Glomerular endothelial cell (primary cell): ENCODE results near the gene MRPL21. TPM values are rescaled to one million over a fixed set of nuclear protein-coding genes. Genes with fewer than 3 reads are reported as not detected.
"Not testable (repeated sequence)": the region's sequence is repeated elsewhere in the genome, so short reads cannot be mapped to it uniquely, and the experiment has no call there.

ENCODE experiments used
- DNase-seq: peaks from one replicate; pipeline ENCODE4 v3.0.0-alpha.2; 2011; ENCODE audit warnings: low read depth, low spot score; ENCODE audit errors: extremely low read depth
- total RNA-seq: library from RNA; depleted of rRNA; stranded (reverse); fragments of >200 nt; gene quantifications from 2 replicates; pipeline ENCODE4 v1.2.3, GENCODE V29; 2015

The MRPL21 gene
- total RNA-seq, 1 donor from 2014 or later = 47.5 TPM

DNA sequence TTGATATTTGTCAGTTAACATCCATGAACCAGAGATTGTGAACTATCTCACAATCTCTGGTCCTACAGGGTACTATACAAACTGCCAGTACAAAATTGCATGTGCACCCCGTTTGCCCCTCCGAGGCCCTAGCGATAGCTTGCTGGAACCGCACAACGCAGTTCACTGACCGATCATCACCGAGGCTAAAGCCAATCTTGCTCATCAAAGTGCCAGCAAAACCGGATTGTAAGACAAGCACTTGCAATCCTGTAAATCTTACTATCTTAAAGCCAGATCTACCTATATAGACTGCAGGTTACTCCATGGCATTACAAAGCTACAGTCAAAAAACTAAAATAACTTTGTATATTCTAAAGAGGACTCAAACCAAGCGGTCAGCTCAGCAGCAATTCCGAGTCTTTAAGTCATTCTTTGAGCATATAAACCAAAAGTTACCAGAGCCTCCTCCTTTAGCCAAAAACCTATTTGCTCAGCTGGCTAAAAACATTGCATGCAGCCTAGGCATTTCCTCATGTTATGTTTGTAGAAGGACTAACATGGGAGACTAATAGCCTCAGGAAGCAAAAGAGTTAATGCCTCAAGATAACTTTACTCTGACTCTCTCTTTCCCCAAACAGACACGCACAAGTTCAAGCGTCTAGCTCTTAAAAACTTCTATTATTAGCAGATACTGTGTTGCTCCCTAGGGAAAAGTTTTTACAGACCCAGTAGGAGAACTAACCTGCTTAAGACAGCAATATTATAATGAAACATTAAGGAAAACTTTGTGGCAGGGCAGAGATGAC is 31.2 kb downstream of the MRPL21 start:
- peak; percentile 56 for DNase-seq

DNA sequence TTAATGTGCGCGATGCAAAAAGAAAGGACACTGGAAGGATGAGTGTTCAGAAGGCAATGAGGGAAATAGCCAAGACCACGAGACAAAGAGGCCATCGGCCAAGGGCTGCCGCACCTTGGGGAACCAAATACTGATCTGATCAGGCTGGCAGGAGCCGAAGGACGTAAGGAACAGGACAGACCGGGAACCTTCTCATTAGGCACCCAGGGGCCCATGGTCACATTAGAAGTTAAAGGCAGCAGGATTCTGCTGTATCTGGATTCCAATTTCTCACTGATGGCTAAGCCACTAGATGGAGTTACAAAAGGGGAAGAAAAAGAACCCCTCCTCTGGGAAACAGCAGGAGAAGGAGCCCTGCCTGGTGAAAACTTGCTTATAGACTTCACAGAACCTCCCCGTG is 33.2 kb downstream of the MRPL21 start:
- DNase-seq = no peak

DNA sequence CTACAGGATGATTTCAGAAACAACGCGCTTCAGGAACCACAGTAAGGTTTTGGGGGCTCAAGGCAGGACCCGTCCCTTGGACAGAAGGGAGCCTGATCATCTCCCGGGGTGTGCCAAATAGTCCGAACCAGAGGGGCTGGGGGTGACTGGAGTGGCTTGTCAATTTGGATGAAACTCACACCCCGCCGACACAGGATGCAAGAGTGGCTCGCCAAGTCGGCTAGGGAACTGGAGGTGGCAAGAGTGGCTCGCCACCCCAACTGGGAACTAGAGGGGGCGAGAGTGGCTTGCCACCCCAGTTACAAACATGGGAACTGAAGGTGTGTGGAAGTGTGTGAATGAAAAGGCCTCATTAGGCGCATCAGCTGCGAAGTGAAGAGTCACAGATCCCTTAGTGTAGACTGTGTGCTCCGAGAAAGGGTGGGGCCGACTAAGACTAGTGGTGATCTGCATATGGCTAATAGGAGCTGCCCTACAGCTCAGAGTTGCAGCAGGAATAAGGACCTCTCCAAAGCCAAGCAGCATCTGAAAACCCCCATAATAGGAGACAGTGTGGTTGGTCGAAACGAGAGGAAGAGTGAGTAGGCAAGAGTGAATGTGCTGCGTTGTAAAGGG is 35.3 kb downstream of the MRPL21 start:
- no peak for DNase-seq

DNA sequence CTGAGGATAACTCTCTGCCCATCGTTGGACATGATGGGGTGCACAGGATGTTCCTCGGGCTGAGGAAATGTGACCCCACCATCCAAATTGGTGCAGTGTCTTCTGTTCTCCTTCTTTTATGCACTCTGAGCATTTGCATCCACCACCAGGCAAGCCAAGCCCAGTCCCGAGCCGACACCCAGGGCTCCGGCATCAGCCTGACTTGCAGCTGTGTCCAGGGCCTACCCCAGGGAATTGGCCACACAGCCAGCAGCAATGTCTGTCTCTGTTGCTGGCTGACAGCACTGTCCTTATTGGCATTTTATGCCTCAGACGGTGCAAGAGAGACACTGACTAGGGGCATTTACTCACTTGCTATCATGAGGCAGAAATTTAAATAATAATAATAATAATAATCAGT is 36.6 kb downstream of the MRPL21 start:
- DNase-seq = no peak

DNA sequence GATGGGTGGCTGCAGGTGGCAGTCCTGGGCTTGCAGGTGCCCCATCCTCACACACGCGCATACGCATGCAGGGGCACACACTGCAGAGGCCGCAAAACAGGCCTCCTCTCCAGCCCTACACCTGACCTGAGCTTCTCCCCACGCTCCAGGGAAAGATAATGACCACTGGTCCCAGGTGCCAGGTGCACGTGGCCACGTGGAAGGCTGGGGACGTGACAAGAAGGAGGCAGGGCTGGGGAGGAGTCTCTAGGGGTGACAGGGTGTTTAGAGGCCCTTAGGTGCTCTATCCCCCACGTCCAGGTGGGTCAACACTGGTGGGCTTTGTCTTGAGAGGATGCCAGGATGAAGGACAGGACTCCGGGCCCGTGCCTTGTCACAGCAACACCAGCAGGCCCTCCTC is 38.4 kb downstream of the MRPL21 start:
- no peak for DNase-seq

DNA sequence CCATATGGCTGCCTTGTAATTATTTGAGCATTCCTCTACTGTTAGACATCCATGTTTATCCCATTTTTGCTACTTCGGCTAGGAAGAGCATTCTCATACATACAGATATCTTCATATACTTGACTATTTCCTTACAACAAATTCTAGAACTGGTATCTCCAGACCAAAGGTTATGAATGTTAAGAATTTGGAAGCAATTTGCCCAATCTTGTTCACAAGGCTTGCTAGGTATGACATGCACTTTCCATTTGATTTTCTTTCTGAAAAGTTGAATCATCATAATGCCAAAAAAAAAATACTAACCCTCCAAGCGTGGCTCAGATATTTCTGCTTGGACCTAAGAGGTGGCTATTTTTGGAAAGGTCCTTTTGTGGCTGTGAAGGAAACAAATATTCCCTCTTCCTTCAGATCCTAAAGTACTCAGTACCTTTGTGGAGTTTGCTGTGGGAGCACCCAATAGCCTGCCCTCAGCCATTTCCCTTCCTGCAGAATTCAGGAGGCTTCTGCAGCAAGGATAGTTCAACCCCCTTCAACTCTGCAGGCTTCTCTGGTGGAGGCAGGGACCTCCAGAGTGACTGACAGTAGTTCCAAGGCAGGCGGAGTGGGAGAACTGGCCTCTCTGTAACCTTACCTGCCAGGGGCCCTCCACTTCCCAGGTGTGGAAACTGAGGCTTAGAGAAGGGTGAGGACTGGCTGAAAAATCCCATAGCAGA is 39.9 kb downstream of the MRPL21 start:
- no peak for DNase-seq

DNA sequence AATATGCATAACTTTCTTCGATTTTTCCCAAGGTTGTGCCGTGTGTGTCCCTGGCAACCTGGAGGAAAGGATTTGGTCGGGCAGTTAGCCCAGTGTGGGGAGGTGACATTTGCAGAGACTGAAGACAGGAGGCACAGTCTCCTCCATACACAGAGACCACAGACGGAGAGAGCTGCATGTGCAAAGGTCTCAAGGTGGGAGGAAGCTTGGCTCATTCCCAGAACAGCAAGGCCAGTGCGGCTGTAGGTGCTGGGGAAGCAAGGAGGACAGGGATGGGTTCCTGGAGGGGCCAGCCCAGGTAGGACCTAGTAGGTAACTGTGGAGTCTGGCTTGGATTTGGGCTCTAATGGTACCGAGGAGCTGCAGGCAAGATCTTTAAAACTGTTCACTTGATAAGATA is 41.2 kb downstream of the MRPL21 start:
- DNase-seq = no peak

DNA sequence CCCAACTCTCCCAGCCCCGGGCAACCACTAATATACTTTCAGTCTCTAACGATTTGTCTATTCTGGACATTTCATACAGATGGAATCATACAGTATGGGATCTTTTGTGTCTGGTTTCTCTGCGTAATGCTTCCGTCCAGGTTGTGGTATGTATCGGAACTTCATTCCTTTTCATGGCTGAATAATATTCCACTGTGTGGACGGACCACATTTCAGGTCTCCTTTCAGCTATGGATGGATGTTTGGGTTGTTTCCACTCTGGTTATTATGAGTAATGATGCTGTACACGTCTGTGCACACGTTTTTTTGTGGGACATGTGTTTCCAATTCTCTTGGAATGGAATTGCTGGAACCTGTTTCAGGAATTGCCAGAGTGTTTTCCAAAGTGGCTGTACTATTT is 44.5 kb downstream of the MRPL21 start:
- DNase-seq = no peak

DNA sequence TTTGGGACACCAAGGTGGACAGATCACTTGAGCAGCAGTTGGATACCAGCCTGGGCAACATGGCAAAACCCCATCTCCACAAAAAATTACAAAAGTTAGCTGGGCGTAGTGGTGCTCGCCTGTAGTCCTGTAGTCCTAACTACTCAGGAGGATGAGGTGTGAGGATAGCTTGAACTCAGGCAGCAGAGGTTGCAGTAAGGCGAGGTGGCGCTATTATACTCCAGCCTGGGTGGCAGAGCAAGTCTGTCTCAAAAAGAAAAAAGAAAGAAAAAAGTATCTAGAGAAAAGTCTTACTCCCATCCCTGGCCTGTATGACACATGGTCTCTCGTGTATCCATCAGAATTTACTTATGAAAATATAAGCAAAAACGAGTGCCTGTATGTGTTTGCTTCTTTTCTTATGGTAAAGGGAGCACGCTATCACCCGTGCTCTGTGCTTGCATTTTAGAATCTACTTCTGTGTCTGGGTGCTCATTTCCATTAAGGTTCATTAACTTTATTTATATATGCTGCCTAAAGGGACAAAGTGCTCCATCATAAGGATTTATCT is 46.5 kb downstream of the MRPL21 start:
- DNase-seq = no peak

DNA sequence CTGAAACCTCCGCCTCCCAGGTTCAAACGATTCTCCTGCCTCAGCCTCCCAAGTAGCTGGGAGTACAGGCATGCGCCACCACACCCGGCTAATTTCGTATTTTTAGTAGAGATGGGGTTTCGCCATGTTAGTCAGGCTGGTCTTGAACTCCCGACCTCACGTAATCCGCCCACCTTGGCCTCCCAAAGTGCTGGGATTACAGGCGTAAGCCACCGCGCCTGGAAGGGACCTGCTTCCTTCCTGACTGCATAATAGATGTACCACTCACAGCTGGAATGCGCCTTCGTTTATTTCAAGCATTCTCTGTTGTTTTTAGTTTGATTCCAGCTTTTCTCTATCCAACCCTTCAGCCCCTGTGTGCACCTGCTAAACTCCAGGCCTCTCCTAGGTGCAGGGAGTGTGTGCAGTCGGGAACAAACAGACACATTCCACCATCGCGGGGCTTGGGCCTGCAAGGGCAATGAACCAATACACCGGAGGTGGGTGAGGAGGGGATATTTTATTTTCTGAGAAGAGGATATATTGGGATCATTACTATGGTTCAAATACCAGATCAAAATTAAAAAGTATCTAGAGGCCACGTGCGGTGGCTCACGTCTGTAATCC is 47.1 kb downstream of the MRPL21 start:
- not testable (repeated sequence) for DNase-seq

DNA sequence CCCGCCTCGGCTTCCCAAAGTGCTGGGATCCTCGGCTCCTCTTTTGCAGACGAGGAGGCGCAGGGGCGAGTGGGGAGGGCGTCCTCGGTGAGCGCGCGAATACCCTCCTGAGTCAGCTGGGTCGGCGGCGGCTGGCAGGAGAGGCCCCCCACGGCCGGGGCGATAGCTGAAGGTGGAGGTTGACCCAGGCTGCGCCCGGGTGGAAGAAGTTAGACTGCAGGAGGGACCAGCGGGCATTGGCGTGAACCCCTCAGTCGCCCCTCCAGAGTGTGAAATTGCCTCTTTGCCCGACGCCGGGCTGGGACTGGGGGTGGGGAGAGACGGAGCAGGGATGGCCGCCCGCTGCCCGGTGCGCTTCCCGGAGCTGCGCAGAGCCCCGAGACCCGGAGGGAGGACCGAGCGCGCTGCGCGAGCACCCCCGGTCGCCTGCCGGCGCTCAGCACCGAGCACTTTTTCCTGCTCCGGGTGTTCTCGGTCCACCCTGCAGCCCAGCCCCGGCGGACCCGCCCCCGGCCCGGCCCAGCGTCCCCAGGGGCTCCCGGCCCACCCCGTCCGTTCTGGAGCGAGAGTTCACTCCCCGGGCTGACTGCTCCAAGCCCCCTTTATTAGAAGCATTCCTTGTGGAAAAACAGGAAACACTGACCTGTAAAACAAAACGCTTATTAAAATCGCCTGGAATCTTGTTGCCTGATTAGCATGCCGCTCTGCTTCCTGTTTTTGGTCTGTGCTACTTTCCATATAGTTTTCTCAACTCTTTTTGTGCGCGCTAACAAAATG is 48.2 kb downstream of the MRPL21 start:
- DNase-seq = peak; percentile 44

DNA sequence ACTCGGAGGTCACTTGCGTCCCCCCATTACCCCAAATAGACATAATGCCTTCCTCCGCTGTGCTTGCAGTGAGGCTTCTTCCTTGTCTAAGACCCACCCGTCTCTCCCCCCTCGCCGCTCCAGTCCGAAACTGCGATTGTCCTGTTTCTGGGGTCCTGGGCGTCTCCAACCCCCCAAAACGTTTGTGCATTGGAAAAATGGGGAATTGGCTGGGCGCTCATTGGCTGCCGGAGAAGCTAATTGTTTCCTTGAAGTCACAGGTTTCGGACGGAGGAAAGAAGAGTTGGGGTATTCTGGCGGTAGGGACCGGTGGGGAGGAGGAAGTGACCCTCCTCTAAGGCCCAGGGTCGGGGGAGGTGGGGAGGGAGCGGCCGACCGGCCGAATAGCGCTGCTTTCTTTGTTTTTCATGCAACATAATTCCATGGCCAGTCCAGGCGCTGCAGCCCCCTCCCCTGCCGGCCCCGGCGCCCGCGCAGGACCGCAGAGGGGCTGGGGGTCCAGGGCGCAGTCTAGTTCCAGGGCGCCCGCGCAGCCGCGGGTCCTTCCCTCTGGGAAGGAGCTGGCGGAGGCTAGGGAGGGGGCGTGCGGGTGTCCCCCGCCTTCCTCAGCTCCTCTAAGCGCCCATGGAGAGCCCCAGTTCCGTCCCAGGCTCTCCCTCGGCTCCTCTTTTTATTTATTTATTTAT is 49.2 kb downstream of the MRPL21 start:
- no peak for DNase-seq

DNA sequence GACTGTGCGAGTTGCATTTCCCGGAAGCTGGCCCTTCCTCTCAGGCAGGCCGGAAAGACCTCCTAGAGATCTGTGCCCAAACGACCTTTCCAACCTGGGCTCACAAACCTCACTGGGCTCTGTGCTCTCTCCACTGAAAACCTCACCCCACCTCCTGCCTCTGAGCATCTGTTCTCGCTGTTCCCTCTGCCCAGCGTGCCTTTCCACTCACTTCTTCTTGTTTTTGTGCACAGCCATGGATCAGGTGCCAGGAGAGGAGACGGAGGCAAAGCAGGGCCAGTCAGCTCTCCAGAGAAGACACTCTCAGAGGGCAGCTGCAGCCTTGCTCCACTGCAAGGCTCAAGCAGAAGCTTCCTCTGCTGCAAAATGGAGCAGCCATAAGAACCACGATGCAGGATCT is 51.0 kb downstream of the MRPL21 start:
- no peak for DNase-seq

DNA sequence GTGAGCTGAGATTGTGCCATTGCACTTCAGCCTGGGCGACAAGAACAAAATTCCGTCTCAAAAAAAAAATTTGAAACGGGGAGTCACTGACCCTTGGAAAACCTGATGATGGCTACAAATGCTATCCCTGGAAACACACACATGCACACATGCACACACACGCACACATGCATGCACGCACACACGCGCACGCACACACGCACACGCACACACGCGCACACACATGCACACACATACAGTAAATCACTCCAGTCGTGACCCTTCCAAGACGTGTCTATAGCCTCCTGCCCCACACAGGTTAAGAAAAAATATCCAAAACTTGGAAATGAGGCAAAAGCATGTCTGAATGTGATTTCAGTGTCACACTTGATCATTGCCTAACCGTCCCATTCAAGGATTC is 55.2 kb downstream of the MRPL21 start:
- DNase-seq = no peak

DNA sequence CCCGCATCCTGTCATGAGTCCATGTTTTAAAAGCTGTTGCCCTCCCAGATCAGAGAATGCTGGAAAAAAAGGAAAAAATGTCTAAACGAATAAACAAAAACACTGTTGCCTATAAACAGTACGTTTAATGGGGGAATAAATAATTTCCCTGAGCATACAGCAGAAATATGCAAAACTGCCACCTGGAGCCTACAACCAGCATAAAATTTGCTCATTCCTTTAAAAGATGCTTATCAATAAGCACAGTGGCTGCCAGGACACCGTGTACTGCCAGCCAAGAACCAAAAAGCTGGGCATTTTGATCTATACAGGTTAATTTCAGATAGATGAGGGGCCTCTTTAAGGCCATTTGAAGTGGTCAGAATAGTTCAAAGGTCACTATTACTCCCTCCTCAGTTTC is 56.2 kb downstream of the MRPL21 start:
- DNase-seq = no peak

DNA sequence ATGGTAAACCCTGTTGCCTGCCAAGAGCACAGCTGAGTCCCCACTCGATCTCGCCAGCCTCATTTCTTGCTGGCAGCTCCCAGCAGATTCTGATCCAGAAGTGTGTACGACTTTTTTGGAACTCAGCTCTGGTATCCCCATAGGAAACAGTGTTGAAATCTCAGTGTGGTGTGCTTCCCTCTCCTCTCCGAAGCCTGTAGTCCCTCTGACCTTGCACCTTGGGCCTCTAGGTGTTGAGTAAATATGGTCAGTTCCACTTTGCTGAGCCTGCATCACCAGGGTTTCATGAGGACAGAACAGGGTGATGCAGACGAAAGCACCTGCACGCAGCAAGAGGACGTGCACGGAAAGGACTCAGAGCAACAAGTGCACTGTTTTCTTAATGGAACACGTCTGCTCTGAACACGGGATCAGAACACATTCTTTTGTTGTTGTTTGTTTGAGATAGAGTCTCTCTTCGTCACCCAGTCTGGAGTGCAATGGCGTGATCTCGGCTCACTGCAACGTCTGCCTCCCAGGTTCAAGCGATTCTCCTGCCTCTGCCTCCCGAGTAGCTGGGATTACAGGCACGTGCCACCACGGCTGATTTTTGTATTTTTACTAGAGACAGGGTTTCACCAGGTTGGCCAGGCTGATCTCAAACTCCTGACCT is 58.2 kb downstream of the MRPL21 start:
- DNase-seq = no peak

DNA sequence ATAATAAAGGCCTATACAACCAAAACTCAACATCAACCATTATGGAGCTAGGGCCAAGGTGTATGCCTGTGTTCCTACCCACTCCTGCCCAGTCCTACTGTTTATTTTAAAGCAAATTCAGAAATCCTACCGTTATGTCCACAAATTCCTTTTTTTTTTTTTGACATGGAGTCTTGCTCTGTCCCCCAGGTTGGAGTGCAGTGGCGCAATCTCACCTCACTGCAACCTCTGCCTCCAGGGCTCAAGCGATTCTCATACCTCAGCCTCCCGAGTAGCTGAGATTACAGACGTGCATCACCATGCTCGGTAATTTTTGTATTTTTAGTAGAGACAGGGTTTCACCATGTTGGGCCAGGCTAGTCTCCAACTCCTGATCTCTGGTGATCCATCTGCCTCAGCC is 58.8 kb downstream of the MRPL21 start:
- DNase-seq = no peak

DNA sequence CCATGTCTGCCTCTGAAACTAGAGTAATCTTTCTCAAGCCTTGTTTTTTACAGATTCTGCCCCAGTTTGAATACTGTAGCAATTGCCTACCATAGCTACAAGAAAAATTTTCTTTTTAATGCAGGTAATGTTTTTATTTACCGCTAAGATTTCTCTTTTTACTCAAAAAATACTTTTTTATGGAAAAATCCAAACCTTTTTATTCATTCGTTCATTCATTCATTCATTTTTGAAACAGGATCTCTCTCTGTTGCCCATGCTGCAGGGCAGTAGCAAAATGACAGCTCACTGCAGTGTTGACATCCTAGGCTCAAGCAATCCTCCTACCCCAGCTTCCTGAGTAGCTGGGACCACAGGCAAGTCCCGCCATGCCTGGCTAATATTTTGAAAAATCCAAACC is 59.3 kb downstream of the MRPL21 start:
- no peak for DNase-seq

DNA sequence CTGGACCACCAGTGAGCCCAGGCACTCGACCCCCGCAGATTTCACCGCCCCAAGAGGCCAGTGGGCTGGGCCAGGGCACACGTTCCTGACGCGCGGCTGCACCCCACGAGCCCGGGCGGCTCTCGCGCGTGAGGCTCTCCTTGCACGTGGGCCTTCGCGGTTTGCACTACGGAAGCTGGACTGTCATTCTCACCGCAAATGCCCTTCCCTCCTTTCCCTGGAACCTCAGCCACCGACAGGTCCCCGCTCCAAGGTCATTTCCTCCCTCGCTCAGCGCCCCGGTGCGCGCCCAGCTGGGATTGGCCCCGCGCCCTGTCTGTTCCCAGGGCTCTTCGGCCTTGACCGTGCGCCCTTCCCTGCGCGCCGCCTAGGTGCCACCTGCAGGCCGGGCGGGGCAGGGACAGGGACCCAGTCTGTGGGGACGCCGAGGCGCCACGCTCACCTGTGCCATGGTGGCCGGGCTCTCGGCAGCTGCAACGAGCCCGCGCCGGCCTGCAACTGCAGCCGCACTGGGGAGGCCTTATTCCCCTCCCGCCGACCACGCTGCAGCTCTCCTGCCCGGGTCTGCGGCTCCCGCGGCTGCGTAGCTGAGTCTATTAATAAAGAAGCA is 59.8 kb downstream of the MRPL21 start:
- DNase-seq = no peak
